Psoas muscle (tissue), 8 donors: Measurements from ENCODE around the gene SH3BP2. TPM values are rescaled to one million over a fixed set of nuclear protein-coding genes. Genes with fewer than 3 reads are reported as not detected.
A peak's percentile ranks its signal among the peaks of the same experiment; 100 is the strongest.

ENCODE experiments used
- ATAC-seq, 4 donors: fragments of 200-7000 bp; cut with Tn5 transposase; one replicate each; pipeline ENCODE4 v1.9.1; 2020; ENCODE audit warnings: moderate library complexity in 3 of 4, mild to moderate bottlenecking in 2 of 4
- DNase-seq, 2 donors: peaks; one replicate each; pipeline ENCODE4 v3.0.0-alpha.2; 2020
- H3K27ac ChIP-seq: fragments of 200-600 bp; one replicate; pipeline ENCODE4 v1.8.0; 2022
- H3K27me3 ChIP-seq, 3 donors: fragments of 200-600 bp in 1 of 3; one replicate each; pipeline versions ENCODE4 v1.6.1 to v1.8.0; 2013 to 2022; ENCODE audit warnings: low read length in 2 of 3, mild to moderate bottlenecking in 2 of 3, moderate library complexity in 1 of 3; ENCODE audit not compliant: insufficient read depth in 3 of 3
- H3K36me3 ChIP-seq, 2 donors: fragments of 200-600 bp in 1 of 2; one replicate each; pipeline versions ENCODE4 v1.6.1 to v1.8.0; 2013 to 2022; ENCODE audit warnings: low read depth in 1 of 2, mild to moderate bottlenecking in 1 of 2, moderate library complexity in 1 of 2; ENCODE audit not compliant: insufficient read depth in 1 of 2
- H3K4me1 ChIP-seq: fragments of 200-600 bp; one replicate; pipeline ENCODE4 v1.8.0; 2022
- H3K4me3 ChIP-seq: fragments of 200-600 bp; one replicate; pipeline ENCODE4 v1.8.0; 2022; ENCODE audit warnings: mild to moderate bottlenecking
- H3K9me3 ChIP-seq: fragments of 200-600 bp; one replicate; pipeline ENCODE4 v1.8.0; 2022
- CTCF ChIP-seq: fragments of 200-600 bp; IDR thresholded peaks from one replicate; pipeline ENCODE4 v1.8.0; 2022; ENCODE audit warnings: antibody characterized with exemption
- WGBS, 3 donors: extraction: QIAGEN DNeasy Blood & Tissue Kit; methylation state at CpG; one replicate each; pipeline versions ENCODE4 v1.1.6 to v1.1.7; 2013; 5-methylcytosine and 5-hydroxymethylcytosine counted together
- intact Hi-C, 2 donors: fragments of 100-400 bp; cut with DNase I; formaldehyde crosslinking; loops; one replicate each; pipeline versions ENCODE4 v1.11.0 to v1.14.2; 2022
- polyA plus RNA-seq, 3 donors: library from polyadenylated mRNA; stranded (reverse); fragments of 200-250 nt; gene quantifications; one replicate each; pipeline ENCODE4 v1.2.3, GENCODE V29; 2013
- total RNA-seq, 4 donors: library from RNA; stranded (reverse); fragmentation: NEBNext Ultra II Directional in 2 of 4; extraction: Animal tissue kit (Norgen Biotek cat#: 25700) in 2 of 4; gene quantifications; one replicate each; pipeline versions ENCODE4 v1.2.1 to v1.2.4, GENCODE V29; 2021 to 2023
- donor health status: healthy with polysubstance abuse.
- donor health status: DM: no; HTN: no; CAD: no; lungs with moderate emphysema.
- donor health status: Bipolar disorder and iron deficiency.
- donor health status: healthy.
- donor health status: DM: yes; HTN: yes; CAD: no.
- donor health status: DM: no; HTN: no; CAD: no.
- donor health status: DM: no; HTN: no; CAD: no.
- donor health status: DM: yes; HTN: yes; CAD: no.

SH3BP2 gene
- total and polyA plus RNA-seq, 7 donors = 7.1 to 18.1 (median 13.1) TPM

- intact Hi-C loops = loop anchor here in 1 of 2 donors (5.0 kb wide), 2 partner anchors 81 to 89 kb away; no protein-coding TSS in a partner anchor
These were observed 50.5 kb downstream of the SH3BP2 start, which contains the start of gene ADD1 for GRCh38 chr4:2843263-2843940. TSS of gene ADD1 (plus strand) at chr4:2843844. CDS start at chr4:2875916, 32,072 bp downstream.

GRCh38 chr4:2843941-2844584, 51.2 kb downstream of the SH3BP2 start:
- ATAC-seq = peak in 3 of 4 donors; percentile 15 to 20 (median 17)
- intact Hi-C loops = loop anchor here in 1 of 2 donors (5.0 kb wide), 2 partner anchors 82 to 88 kb away; no protein-coding TSS in a partner anchor

More at GRCh38 chr4:2843263-2843940, 50.5 kb downstream of the SH3BP2 start, which contains the start of gene ADD1:
- ATAC-seq (peak; percentile 96 to 99 (median 98)), DNase-seq (peak; percentile 90 to 95)
- peaks cover 41% of the 10 kb centered on the region for H3K4me1 ChIP-seq
- H3K27me3 ChIP-seq = no peaks in the 10 kb centered on the region
- H3K27ac ChIP-seq = peak within 1 kb of the TSS; percentile 89
- no peaks in the 10 kb centered on the region for H3K9me3 ChIP-seq
- 0 to 1% (median 0%) methylated on average over 39 to 65 of the region's 65 CpGs for WGBS, 3 donors
- no peak for TF ChIP-seq CTCF
- H3K4me3 ChIP-seq = peak within 1 kb of the TSS; percentile 81
- H3K36me3 ChIP-seq = no peaks in the 10 kb centered on the region

GRCh38 chr4:2846172-2846571, 53.3 kb downstream of the SH3BP2 start:
- no peak for DNase-seq
- no peak for ATAC-seq
- H3K36me3 ChIP-seq = no peaks in the 10 kb centered on the region
- no peak overlapping the region for H3K4me3 ChIP-seq
- intact Hi-C loops = no loop called here
- no peaks in the 10 kb centered on the region for H3K27me3 ChIP-seq
- peak overlapping the region; percentile 7 for H3K27ac ChIP-seq
- 78 to 85% (median 80%) methylated on average over 2 of the region's 2 CpGs for WGBS, 3 donors
- H3K9me3 ChIP-seq = no peaks in the 10 kb centered on the region
- H3K4me1 ChIP-seq = peaks cover 61% of the 10 kb centered on the region
- TF ChIP-seq CTCF = no peak

More at GRCh38 chr4:2843941-2844584, 51.2 kb downstream of the SH3BP2 start:
- Histone ChIP-seq H3K27me3 (no peaks in the 10 kb centered on the region), H3K9me3 (no peaks in the 10 kb centered on the region), H3K4me3 (peak overlapping the region; percentile 81), H3K27ac (peak overlapping the region; percentile 89), H3K36me3 (no peaks in the 10 kb centered on the region), H3K4me1 (peaks cover 48% of the 10 kb centered on the region)
- DNase-seq = peak; percentile 48 to 81
- TF ChIP-seq CTCF = no peak
- 0 to 1% (median 1%) methylated on average over 33 to 72 of the region's 74 CpGs for WGBS, 3 donors

GRCh38 chr4:2847302-2847871, 54.5 kb downstream of the SH3BP2 start:
- Histone ChIP-seq H3K4me1 (peaks cover 70% of the 10 kb centered on the region), H3K27ac (peak overlapping the region; percentile 69), H3K36me3 (no peaks in the 10 kb centered on the region), H3K27me3 (no peaks in the 10 kb centered on the region), H3K9me3 (no peaks in the 10 kb centered on the region), H3K4me3 (no peak overlapping the region)
- ATAC-seq (no peak), DNase-seq (no peak)
- intact Hi-C loops = no loop called here
- TF ChIP-seq CTCF = no peak
- WGBS, 3 donors = 78 to 83% (median 83%) methylated on average over 11 of the region's 11 CpGs
